Progenitor cell of endocrine pancreas (in vitro differentiated cells): ENCODE data around the gene EXOC6B. TPM values are rescaled to one million over a fixed set of nuclear protein-coding genes. Genes with fewer than 3 reads are reported as not detected.

Experiments
- DNase-seq: peaks from one replicate; pipeline ENCODE4 v3.0.0; 2021; ENCODE audit warnings: low spot score; ENCODE audit not compliant: unreplicated experiment
- H3K27ac Mint-ChIP-seq: 2 replicates; pipeline ENCODE4 v1.8.0; 2021; ENCODE audit warnings: mild to moderate bottlenecking, moderate library complexity, mixed read lengths
- H3K27me3 Mint-ChIP-seq: 2 replicates; pipeline ENCODE4 v1.8.0; 2021; ENCODE audit warnings: mixed read lengths
- H3K36me3 Mint-ChIP-seq: 2 replicates; pipeline ENCODE4 v1.8.0; 2022; ENCODE audit warnings: mixed read lengths; ENCODE audit not compliant: insufficient read depth
- H3K4me1 Mint-ChIP-seq: 2 replicates; pipeline ENCODE4 v1.8.0; 2021; ENCODE audit warnings: low read depth, mixed read lengths
- H3K4me3 Mint-ChIP-seq: 2 replicates; pipeline ENCODE4 v1.8.0; 2021; ENCODE audit warnings: low read depth, mild to moderate bottlenecking, moderate library complexity, mixed read lengths
- H3K9me3 Mint-ChIP-seq: 2 replicates; pipeline ENCODE4 v1.8.0; 2021; ENCODE audit warnings: low read depth, mixed read lengths
- CTCF ChIP-seq: fragments of 200-600 bp; sonication (generic); IDR thresholded peaks from one replicate; pipeline ENCODE4 v1.5.0; 2021; ENCODE audit warnings: antibody characterized with exemption, mild to moderate bottlenecking; ENCODE audit not compliant: unreplicated experiment
- total RNA-seq: library from RNA; stranded (reverse); gene quantifications from 2 replicates; pipeline ENCODE4 v1.2.1, GENCODE V29; 2021

The EXOC6B gene
- total RNA-seq, 1 donor from 2014 or later: 71.9 TPM

- Mint-ChIP-seq H3K4me3 (no peak overlapping the region), H3K4me1 (peaks cover 53% of the 10 kb centered on the region), H3K9me3 (no peaks in the 10 kb centered on the region), H3K36me3 (peaks cover 3% of the 10 kb centered on the region), H3K27ac (no peak overlapping the region), H3K27me3 (no peaks in the 10 kb centered on the region)
- TF ChIP-seq CTCF: no peak
- DNase-seq: no peak
Measured at GRCh38 chr2:72270556-72271275, 555.1 kb downstream of the EXOC6B start.

- Mint-ChIP-seq H3K27me3 (no peaks in the 10 kb centered on the region), H3K27ac (no peak overlapping the region), H3K9me3 (no peaks in the 10 kb centered on the region), H3K4me3 (no peak overlapping the region), H3K36me3 (peaks cover 5% of the 10 kb centered on the region), H3K4me1 (peaks cover 18% of the 10 kb centered on the region)
- no peak for TF ChIP-seq CTCF
- DNase-seq: no peak
Measured at GRCh38 chr2:72263776-72264060, 562.1 kb downstream of the EXOC6B start.

- Mint-ChIP-seq H3K4me1 (peaks cover 19% of the 10 kb centered on the region), H3K27me3 (no peaks in the 10 kb centered on the region), H3K36me3 (peaks cover 4% of the 10 kb centered on the region), H3K9me3 (no peaks in the 10 kb centered on the region), H3K4me3 (no peak overlapping the region), H3K27ac (no peak overlapping the region)
- no peak for DNase-seq
- TF ChIP-seq CTCF: no peak
Measured at GRCh38 chr2:72263043-72263775, 562.6 kb downstream of the EXOC6B start.

- TF ChIP-seq CTCF: no peak
- Mint-ChIP-seq H3K27ac (no peak overlapping the region), H3K4me1 (peaks cover 37% of the 10 kb centered on the region), H3K36me3 (peaks cover 2% of the 10 kb centered on the region), H3K27me3 (no peaks in the 10 kb centered on the region), H3K9me3 (no peaks in the 10 kb centered on the region), H3K4me3 (no peak overlapping the region)
- DNase-seq: no peak
Measured at GRCh38 chr2:72261076-72261475, 564.8 kb downstream of the EXOC6B start.

GRCh38 chr2:72255540-72255939, 570.3 kb downstream of the EXOC6B start:
- TF ChIP-seq CTCF: no peak
- no peak overlapping the region for H3K4me3 Mint-ChIP-seq
- H3K27ac Mint-ChIP-seq: no peak overlapping the region

More at GRCh38 chr2:72255540-72255939, 570.3 kb downstream of the EXOC6B start:
- Mint-ChIP-seq H3K27me3 (no peaks in the 10 kb centered on the region), H3K9me3 (peaks cover 12% of the 10 kb centered on the region), H3K36me3 (peaks cover 7% of the 10 kb centered on the region), H3K4me1 (peaks cover 24% of the 10 kb centered on the region)
- no peak for DNase-seq
